AG08395 (cell line): Measurements from ENCODE around the gene PLEKHG3.

Source experiments
- DNase-seq: peaks from one replicate; pipeline ENCODE4 v3.0.0; 2012; ENCODE audit warnings: mixed read lengths, low spot score

Gene PLEKHG3

DNA sequence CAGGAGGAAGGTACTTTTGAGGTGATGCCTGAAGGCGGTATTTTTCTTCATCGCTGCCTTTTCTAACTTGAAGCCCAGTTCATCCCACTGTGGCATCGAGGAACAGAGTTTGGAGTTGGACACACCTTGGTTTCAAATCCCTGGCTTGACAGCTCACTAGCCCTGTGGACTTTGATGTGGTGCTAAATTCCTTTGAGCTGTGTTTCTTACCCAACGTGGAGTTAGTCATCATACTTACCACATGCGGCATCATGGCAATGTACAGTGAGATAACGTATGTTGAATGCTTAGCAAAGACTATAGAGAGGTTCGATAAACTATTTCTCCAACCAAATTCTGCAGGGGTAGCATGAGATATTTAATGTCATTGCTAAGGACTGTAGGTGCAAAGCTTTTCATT lies 3.4 kb downstream of the PLEKHG3 start:
- DNase-seq: peak; percentile 60

DNA sequence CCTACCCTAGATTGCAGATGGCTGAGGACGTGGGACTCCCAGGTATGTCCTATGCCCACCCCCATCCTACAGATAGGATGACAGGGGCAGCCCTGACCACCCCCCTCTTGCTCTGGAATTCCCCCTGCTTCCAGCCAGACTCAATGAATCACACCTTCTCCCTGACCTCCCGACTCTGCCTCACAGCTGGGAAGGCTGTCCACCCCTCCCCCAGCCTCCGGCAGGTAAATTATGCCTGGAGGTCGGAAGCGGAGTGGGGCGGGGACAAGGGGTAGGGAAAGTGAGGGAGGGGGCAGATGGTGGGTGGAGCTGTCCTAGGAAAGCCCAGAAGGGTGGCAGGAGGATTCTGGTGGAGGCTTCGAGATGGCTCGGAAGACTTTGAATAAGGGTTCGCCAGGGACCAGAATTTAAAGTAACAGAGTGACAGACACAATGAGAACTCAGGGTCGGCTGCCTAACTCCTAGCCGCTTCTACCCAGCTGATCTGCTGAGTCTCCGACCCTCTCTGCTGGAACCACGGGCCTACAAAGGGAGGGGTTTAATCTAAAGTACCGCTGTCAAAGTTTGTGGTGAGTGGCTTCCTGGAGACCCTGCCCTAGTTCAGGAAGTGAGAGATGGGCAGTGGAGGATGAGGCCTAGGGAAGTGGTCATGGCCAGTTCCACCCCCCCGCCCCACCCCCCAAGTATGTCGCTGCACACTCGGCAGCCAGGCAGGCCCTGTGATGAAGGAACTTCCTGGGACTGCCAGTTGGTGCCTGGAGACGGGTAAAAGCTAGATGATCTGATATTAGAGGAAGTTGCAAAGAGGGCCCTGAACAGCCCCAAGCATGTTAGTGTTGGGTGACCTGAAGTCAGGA lies 4.2 kb downstream of the PLEKHG3 start:
- no peak for DNase-seq

GRCh38 chr14:64709126-64709525 lies 4.9 kb downstream of the PLEKHG3 start:
- no peak for DNase-seq

DNA sequence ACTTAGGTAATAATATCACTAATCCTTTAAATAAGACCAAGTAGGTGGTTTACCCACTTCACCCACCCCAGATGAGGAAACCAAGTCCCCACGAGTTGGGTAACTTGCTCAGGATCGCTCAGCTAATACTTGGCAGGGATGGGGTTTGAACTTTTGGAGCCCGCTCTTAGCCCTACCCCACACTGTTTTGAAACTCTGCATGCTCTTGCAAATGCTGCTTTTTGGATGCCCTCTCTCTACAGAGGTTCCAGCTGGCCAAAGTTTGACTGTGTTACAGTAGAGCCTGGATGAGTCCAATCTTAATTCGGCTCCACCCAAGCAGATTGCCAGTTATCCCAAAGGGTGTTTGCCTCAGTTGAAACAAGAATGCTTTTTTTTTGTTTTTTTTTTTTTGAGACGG lies 6.8 kb downstream of the PLEKHG3 start:
- DNase-seq: no peak

- no peak for DNase-seq
Measured at GRCh38 chr14:64713677-64714076, 9.5 kb downstream of the PLEKHG3 start.

- DNase-seq: no peak
Measured at GRCh38 chr14:64714432-64715025, 10.3 kb downstream of the PLEKHG3 start.

DNA sequence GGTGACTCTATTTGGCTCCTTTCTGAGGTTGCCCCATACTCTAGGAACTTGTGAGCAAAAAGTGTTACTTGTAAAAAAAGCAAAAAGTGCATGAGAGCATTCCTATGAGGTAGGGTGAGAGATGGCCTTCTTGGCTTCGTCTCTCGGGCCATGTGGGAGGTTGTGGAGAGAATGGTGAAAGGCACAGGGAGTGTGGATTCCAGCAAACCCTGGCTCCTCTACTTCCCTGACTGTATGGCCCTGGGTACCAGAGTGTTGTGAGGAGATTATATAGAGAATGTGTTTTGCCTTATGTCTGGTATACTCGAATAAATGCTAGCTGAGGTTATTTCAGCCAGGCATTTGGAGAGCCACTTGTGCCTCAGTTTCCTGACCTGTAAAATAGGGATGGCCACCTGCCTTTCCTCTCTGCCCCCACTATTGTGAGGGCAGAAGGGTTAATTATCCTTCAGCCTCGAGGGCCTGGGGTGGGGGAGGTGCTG lies 11.0 kb downstream of the PLEKHG3 start:
- DNase-seq: no peak

DNA sequence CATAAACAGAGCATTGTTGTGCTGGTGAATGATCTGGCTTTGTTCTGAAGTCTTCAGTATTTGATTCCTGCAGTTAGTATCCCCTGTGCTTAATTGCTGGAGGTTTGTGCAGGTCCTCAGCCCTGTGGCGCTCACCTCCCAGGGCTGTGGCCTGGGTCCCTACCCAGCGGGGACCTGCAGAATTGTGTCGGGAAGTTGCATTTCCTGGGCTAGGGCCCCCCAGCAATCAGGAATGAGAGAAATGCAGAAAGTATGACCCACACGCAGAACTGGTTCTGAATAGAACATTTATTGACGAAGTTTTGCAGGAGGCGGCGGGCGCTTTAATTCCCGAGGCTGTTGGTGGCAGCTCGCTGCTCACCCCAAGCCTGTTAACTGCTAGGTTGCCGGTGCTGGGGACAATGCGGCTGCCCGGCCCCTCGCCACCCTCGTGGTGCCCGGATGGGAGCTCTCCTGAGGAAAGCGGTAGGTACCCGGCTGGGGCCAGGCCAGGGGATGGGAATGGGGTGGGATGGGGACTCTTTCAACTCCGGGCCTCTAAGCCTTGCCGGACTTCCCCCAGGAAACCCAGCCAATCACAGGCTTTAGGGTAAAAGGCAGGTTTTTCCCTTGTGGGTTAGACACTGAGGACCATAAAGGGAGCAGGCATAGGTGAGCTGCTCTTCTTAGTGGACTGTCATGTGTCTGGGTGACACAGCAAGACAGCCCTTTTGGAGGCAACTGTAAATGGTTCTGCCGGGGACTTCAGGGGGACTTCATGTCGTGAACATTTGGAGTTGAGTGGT lies 11.6 kb downstream of the PLEKHG3 start:
- DNase-seq: peak; percentile 32

DNA sequence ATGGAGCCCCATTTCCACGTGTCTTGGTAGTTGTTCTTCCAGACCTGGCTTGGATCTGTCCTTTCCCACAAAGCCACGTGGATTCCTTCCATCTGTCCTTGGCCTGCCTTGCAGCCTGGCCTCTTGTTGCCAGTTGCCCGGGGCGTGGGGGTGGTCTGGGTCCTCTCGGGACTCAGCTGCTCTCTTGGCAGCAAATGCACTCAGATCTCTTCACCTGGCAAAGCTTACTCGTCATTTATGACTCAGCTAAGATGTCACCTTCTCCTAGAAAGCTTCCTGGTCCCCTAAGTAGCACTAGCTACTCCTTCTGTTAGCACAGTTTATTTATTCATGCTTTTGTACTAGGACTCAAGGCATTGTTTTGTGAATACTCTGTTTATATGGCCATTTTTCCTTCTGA lies 13.6 kb downstream of the PLEKHG3 start:
- DNase-seq: no peak

- DNase-seq: no peak
Measured at GRCh38 chr14:64718762-64719161, 14.5 kb downstream of the PLEKHG3 start.

DNA sequence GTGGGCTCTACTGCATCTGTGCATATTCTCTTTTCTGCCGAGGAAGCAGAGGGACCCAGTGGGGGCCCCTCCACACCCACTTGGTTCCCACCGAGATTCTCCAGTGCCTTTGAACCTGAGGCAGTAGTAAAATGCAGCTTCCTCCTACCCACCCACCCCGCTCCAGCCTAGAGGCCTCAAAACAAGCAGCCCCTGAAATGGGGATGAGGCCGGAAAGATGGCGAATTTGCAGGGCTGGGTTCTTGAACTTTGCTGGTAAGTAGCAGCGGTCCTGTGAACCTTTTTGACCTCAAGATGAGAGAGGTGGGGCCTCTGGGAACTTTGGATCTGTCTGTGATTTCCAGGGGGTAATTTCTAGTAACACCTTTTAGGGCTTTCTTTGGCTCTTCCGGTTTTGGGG lies 15.4 kb downstream of the PLEKHG3 start:
- DNase-seq: no peak

DNA sequence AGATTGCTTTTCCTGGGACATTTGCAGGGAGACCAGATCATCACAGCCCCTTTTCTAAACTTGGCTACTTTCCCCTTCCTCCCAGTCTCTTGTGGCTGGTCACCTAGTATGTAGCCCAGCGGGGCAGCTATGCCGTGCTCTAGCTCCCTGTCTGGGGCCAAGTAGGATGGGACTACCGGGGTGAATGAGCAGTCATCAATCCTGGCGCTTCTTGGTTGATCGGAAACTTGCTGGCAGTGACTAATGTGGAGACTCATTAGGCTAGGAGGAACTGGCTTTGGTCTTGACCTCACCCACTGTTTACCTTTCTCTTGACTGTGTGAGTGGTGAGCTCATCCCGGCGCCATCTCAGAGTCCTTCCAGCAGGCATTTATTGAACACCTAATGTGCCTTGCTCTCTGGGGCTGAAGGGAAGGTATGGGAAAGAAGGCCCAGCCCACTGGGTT lies 15.9 kb downstream of the PLEKHG3 start:
- DNase-seq: peak; percentile 38

DNA sequence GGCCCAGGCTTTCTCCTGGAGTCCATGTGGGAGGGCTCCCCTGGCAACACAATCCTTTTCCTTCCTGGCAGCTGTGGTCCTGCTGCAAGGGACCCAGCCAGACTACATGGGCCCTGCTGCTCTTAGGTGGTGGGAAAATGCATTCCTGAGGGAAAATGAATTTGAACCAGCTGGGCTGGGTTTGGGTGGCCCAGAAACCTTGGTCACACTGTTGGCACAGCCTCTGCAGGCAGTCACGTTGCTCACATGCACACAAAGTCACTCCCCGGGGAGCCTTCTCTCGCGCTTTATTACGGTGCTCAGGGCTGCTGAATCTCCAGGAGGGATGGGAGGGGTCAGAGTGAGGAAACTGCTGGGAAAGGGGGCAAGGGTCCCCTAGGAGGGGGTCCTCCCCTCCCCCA lies 17.2 kb downstream of the PLEKHG3 start:
- peak; percentile 90 for DNase-seq

DNA sequence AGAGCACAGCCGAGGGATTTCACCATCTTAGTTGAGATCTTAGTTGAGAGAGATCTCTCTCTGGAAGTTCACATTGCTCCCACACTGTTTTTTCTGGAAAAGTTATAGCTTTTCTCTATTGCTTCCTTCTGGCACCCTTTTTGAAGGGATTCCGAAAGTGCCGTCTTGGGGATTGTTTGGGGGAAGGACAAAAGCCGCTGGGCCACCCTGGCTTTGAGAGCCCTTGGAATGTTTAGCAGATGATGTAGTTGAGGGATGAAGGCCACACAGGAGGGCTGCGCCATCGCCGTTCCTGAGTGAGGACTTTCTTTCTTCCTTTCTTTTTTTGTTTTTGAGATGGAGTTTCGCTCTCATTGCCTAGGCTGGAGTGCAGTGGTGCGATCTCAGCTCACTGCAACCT lies 17.7 kb downstream of the PLEKHG3 start:
- no peak for DNase-seq

DNA sequence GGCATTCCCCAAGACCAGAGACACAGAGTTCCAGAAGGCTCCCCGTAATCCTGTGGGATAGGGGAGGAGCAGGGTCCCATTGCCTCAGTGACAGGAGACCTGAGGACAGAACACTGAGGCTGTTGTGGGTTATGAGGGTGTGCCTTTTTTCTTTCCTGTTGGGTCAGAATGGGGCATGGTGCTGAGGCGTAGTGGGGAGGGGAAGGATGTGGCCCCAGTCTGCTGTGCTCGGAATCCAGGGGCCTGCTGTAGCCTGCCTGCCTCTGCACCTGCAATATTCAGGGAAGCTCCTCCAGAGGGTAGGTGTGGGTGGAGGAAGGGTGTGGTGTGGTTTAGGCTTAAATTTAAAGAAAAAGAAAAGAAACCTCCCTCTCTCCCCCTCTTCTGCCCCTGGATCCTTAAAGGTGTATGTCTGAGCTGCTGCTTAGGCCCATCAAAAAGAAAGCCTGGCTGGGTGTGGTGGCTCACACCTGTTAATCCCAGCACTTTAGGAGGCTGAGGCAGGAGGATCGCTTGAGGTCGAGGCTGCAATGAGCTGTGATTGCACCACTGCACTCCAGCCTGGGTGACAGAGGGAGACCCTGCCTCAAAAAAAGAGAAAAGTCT lies 18.7 kb downstream of the PLEKHG3 start:
- no peak for DNase-seq

- no peak for DNase-seq
Measured at GRCh38 chr14:64723691-64724577, 19.7 kb downstream of the PLEKHG3 start.

- no peak for DNase-seq
Measured at GRCh38 chr14:64724578-64724930, 20.3 kb downstream of the PLEKHG3 start.

DNA sequence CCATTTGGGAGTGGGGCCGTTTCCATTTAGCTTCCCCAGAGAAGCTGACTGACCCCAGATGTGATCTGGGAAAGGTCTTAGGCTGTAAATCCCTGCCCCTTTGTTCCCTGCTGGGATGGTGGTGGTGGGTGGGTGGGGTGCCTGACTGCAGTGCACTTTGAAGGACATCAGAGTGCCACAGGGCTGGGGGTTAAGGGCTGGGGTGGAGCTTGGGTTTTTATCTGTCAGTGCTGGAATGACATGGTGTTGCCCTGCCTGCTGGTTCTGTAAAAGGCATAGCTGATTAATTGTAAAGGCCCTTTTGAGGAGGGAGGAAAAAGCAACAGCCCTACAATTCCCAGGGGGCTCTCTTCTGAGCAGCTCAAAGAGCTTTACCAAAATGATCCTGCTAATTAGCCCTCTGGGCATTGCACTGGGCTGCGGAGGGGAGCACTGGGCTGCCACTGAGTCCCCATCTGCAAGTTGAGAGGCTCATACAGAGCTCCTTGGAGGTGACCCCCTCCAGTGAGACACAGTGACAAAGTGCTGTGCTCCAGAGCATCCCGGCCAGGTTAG lies 21.1 kb downstream of the PLEKHG3 start:
- no peak for DNase-seq

GRCh38 chr14:64725879-64726584 lies 21.8 kb downstream of the PLEKHG3 start:
- DNase-seq: no peak

DNA sequence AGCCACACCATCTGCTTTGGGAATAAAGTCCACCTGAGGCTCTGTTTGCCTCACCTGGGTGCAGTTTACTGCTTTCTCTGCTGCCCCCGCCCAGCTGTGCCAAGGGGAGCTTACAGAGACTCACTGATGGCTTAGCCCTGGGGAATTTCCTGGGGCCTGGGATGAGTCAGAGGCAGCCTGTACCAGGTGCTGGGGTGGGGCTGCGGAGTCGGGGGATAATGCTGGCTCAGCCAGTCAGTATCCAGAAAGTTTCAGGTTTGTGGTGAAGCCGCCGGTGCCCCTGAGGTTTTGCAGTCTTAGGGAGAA lies 22.3 kb downstream of the PLEKHG3 start:
- no peak for DNase-seq
